ENCODE measurements around the gene SEC61A1.

Gene SEC61A1

DNA sequence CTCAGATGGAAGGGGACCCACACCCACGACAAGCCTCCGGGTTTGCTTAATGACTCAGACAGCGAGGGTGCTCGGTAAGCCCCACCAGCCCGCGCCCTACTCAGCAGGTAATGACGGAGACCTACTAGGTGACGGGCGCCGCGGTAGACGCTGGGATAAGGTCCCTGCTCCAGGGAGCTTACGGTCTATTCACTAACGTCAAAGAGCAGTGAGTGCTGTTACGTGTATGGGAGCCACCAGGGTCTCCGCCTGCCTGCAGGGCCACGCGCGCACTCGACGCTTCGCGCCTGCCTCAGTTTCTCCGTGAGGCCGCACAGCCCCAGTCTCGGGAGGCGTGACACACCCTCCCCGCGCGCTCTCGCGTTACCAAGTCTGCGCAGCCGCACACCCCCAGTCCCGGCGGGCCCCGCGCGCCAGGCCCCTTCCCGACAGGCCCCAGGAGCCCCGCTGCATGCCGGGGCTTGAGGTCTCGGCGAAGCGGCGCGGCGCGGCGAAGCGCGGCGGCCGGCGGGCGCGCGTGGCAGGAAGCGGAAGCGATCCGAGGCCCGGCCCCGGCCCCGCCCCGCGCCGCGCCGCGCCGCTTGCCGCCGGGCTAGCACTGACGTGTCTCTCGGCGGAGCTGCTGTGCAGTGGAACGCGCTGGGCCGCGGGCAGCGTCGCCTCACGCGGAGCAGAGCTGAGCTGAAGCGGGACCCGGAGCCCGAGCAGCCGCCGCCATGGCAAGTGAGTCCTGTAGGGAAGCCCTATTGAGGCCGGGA, at the start of gene SEC61A1:
Gene SEC61A1, plus strand, starts transcription at position 601 of the 758 bp plus-strand sequence. Its CDS starts 116 bp downstream, at position 717.
- peak; percentile 100 for DNase-seq (ENCODE audit: low spot score)

DNA sequence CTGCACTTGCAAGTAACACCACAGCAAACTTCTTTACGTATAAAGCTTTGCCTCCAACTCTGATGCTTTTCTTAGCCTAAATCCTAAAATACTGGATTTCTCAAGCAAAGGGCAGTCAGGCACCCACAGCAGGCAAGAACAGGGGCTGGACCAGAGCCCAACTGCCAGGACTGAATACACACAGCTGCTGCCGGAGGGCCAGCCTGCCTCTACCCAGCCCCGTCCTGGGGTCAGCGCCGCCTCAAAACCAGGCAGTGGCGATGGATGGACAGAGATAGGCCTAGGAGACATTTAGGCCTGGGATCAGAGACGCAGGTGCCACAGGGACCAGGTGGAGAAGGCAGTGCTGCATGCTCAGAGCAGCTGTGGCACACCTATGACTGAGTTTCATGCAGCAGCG, 47.6 kb upstream of the SEC61A1 start:
- DNase-seq (ENCODE audit: low spot score), result no peak

DNA sequence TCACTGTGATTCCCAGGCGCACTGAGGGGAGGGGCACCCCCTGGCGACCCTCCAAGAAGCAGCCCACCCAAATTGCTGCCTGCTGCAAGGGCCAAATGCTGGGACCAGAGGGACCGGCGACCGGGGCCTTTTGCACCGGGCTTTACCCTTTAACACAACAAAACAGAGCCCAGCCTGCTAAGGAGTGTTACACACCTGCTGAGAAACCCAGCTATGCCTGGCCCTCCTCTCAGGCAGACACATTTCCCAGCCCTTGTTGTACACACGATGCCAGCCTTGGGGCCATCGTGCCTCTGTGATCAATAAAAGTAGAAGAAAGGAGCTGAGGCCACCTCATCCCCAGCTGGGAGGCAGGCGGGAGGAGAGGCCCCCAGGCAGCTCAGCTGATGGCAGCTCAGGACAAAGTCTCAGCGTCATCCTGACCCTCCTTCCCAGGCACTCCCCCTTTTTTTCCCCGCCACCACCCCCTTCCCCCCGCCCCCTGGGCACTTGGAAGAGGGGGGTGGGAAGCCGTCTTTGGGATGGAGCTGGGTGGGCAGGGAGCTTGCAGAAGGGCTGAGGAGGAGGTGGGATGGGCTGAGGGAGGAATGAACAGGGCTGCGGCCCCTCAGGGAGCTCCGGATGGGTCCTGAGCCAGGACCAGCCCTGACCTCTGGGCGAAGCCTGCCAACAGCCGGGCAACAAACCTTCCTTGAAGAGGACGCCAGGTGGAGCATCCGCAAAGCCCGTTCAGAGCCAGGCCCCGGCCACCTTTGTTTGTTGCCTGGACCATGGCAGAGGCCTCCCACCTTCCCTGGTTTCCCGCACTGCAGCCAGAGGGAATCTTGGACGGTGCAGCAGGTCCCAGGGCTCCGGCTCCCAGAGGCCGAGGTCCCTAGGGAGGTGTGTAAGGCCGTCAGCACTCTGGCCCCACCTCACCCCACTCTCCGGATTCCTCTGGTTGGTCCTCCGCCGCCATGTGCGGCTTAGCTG, 45.9 kb upstream of the SEC61A1 start:
- DNase-seq (ENCODE audit: low spot score), result peak; percentile 7

DNA sequence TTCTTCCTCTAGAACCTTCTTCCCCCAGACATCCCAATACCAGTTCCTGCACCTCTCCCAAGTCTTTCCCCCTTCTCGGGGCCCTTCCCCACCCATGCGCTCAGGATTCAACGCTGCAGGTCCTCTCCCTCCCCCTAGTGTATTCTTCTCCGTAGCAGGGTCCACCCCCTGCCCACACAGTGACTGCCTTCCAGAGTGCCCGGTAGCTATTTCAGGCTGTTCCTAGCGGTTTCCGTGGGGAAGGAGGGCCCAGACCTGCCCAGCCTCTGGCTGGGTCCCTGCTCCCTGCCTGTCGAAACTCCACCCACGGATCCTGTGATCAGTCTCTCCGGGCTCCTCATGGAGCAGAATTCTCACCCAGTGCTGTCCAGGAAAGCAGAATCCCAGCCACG, 45.2 kb upstream of the SEC61A1 start:
- DNase-seq (ENCODE audit: low spot score), result peak; percentile 8

DNA sequence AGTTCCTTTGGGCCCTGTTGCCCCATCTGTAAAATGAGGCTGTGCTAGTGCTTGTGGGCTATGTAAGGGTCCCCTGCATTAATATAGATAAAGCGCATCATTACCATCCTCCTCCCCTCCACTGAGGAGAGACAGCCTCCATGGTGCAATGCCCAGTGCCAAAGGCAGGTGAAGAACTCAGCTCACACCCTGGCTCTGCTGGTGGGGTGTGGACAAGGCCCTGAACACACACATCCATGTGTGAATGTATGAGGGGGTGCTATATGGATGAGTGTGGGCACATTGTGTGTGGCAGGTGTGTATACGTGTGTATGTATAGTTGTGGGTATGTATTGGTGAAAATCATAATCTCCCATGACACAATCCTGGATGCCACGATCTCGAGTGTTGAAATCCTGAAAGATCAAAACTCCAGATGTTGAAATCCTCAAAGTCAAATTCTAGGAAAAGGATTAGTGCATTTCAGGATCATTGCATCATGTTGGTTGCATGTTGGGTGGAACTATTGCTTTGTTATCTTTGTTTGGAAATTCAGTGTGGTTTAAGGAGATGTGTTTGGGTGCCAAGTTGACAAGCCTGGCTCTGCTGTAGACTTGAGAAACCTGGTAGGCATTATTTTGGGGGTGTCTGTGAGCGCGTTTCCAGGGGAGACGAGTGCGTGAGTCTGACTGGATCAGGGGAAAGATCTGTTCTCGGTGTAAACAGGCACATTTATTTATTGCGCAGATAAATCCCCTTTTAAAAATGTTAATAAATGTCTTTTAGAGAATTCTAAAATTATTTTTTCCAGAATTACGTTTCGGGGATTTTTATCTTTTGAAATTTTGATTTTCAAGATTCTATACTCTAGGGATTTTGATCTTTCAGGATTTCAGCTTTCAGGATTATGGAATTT, 42.0 kb upstream of the SEC61A1 start:
- DNase-seq (ENCODE audit: low spot score), result peak; percentile 73

DNA sequence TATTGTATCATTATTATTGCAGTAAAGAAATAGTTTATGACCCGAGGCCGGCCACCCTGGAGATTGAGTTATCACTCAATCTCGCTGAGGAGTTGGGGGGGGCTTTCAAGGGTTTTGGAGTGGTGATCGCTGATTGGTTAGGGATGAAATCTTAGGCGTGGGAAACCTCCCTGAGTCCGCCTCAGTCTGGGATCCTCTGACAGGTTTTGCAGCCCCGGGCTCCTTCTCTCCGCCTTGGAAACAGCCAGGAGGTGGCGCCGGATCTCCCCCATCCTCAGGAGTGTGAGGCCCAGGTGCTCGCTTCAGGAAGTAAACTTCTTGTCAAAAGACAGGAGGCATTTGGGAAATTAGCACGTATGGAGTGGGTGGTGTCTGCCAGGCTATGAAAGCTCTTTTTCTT, 41.1 kb upstream of the SEC61A1 start:
- peak; percentile 35 for DNase-seq (ENCODE audit: low spot score)

DNA sequence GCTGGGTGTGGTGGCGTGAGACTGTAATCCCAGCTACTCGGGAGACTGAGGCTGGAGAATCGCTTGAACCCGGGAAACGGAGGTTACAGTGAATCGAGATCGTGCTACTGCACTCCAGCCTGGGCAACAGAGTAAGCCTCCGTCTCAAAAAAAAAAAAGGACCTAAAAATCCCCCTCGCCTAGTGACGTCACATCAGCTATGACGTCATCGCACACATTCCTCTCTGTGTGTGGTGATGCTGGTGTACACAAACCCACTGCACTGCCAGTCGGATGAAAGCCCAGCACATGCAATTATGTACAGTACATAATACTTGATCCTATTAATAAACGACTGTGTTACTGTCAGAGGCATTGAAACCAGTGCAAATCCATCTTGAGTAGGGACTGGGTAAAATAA, 40.2 kb upstream of the SEC61A1 start:
- DNase-seq (ENCODE audit: low spot score), result no peak

DNA sequence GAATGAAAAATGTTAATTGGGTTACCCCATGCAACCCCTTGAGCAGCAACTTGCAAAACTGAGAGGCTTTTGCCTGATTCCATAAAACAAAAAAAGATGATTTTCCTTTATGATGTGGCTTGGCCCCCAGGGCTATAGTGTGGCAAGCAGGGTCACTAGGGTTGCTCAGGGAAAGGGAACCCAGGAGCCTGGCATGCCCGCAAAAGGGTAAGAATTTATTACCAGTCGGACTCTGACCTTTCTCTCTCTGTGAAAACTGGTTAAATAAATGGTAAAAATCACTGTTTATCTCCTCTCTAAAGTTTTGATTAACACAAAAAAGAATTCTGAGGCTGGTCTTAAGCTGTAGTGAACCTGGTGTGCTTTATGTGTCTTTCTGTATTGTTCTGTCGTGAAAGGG, 37.7 kb upstream of the SEC61A1 start:
- DNase-seq (ENCODE audit: low spot score), result no peak

DNA sequence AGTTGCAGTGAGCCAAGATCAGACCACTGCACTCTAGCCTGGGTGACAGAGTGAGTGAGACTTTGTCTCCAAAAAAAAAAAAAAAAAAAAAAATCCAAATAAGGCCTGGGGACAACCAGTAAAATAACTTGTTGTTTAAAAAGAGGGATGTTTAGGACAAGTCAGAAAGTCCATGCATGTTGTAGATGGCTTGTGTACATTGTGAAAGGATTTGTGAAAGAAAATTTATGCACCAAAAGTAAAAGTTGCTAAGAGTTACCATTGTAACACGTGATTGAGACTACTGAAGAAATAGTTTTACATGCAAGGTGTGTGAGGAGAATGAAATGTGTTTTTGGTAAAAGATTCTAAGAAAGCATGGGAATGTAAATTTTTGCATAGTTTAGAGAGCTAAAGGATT, 35.7 kb upstream of the SEC61A1 start:
- DNase-seq (ENCODE audit: low spot score), result no peak

DNA sequence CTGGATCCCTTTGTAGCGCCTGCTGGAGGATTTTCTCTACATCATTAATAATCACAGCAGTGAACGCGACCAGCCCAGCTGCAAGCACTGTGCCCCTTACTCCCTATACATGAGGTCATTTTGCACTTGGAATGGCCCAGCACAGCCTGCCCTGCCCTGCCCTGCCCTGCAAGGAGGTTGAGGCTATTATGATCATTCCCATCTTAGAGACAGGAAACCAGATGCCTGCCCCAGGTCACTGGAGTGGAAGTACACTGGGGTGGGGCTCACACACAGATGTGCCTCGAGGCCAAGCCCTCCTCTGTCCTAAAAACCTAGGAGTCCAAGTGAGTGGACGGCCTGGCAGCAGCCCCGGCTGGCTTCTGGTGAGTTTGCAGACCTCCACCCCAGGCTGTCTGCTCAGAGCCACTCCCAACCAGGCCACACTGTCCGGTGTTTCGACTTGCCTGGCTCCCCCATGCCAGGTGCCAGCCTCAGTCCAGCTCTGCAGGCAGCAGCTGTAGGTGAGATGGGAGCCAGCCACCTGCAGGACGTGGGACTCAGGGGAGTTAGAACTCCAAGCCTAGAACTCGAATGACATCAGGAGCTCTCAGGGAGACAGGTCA, 30.4 kb upstream of the SEC61A1 start:
- DNase-seq (ENCODE audit: low spot score), result no peak

DNA sequence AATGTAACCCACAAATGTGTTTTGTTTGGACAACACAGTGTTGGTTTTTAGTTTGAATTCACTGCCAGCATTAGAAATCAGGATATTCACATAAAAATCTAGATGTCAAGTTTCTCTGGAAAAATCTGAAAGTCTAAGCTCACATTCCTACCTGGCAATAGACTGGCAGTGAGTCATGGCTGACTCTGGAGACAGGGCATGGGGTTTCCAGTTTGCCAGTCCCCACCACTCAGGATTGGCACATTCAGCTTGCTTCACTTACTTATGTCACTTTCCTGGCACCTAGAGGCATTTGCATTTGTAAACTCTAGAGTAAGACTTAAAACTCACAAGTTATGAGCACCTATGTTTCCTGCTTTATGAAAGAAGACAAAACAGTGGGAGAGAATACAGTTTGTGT, 19.1 kb upstream of the SEC61A1 start:
- no peak for DNase-seq (ENCODE audit: low spot score)

DNA sequence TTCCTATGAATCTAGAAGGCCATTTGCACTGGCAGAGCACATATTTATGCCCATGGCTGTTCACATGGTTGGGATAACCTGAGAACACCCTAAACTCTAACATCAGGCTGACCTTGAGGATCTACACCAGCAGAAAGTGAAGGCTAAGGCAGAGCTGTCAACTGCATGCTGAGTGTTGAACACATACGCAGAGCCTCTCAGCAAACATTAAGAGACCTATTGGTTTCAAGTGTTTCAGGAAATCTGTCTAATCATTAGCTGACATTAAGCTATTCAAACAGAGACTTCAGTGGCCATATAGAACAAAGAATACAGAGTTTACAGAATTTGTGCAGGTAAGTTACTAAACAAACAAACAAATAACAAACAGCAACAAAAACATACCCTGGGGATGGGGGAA, 16.1 kb upstream of the SEC61A1 start:
- DNase-seq (ENCODE audit: low spot score), result no peak

DNA sequence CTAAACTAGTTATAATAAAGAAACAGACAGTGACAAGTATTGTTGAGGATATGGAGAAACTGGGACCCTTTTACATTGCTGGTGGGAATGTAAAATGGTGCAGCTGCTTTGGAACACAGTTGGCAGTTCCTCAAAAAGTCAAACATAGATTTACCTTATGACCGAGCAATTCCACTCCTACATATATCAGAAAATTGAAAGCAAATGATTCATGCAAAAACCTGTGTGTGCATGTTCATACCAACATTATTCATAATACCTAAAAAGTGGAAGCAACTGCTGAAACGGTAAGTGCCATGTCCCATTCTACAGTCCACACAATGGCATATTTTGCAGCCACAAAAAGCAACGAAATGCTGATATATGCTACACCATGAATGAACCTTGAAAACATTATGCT, 12.2 kb upstream of the SEC61A1 start:
- no peak for DNase-seq (ENCODE audit: low spot score)

DNA sequence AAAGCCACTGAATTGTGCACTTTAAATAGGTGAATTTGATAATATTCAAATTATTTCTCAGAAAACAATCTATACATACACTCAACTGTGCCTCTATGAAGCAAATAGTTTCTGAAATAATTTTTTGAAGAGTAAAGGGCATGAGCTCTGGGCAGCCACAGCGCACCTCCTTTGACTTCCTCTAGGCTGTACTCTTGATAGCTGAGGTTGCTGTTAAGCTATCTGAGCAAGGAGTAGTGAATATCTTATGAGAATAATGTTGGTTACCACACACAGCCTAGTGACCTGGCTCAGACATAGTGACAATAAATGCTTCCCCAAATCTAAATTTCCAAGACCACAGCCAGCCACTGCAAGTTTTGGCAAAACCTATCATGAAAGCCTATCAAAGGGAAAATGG, 11.6 kb upstream of the SEC61A1 start:
- no peak for DNase-seq (ENCODE audit: low spot score)

DNA sequence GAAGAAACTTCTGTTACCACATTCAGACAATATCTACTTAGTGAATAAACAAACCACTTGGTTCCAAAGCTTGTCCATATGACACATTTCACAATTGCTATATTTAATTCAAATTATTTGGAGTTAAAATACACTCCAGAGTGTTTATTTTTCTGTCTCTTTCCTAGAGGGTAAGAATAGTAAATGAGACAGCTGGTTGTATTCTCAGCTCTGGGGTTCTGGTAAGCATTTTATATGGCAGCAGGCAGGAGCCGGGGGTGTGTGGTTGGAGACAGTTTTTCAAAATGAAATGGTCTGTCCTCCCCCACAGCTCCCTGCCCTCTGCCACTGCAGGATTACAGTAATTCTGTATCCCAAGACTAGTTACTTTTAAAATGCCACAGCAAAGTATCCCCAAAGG, 10.9 kb upstream of the SEC61A1 start:
- DNase-seq (ENCODE audit: low spot score), result no peak

DNA sequence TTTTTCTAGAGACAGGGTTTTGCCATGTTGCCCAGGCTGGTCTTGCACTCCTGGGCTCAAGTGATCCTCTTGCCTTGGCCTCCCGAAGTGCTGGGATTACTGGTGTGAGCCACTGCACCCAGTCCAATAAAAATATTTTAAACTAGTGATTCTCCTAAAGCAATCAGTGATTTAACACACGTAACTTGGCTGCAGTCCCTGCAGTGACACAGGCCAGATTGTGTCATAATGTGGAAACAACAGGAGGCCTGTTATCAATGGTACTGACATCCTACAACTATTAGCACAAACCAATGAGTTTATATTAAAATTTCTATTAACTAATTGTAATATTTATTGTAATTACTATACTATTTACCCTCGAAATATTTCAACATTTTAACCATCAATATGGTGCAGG, 1.6 kb upstream of the SEC61A1 start:
- DNase-seq (ENCODE audit: low spot score), result no peak

DNA sequence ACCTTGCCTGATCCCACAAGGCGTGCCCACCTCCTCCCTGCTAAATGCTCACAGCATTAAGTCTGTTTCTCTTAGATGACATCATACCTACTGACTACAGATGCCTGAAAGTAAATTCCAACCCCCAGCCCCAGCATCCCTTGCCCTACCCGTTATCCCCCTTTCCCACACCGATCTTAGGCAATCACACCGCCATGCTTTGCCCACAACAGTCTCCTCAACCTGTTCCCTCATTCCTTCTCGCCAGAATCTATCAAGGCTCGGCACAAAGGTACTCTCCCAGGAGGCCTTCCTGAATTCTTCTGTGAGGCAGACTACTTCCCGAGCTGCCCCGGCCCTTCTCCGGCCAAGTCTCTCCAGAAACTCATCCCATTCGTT, 789 bp upstream of the SEC61A1 start:
- no peak for DNase-seq (ENCODE audit: low spot score)

DNA sequence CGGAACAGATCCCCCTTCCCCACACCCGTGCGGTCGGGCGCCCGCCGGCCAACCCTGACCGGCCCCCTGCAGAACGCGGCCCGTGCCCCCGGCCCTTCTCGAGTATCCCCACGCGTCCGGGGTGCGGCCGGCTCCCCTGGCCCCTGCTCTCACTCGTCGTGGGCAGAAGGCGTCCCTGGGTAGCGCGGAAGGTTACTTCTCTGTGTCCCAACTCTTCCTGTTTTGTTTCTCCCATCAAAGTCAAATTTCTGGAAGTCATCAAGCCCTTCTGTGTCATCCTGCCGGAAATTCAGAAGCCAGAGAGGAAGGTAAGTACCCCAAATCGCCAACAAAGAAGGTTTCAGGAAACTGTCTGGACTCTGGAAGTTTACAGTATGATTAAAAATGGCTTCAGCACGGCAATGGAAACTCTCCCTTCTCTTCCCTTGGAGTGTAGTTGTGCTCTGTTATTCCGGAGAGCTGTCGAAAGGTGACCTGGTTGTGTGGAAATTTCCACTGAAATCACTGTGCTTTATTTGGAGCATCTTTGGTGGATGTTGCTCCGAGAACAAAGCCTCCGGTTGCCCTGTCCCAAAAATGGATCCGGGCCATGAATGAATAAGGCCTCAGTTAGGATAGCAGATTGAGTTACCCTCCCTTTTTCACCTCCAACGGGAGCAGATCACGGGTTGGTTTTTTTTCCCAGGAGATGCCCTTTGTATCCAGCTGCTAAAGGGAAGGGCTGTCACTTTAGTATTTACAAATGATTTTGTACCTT, 536 bp downstream of the SEC61A1 start:
- DNase-seq (ENCODE audit: low spot score), result peak; percentile 26

DNA sequence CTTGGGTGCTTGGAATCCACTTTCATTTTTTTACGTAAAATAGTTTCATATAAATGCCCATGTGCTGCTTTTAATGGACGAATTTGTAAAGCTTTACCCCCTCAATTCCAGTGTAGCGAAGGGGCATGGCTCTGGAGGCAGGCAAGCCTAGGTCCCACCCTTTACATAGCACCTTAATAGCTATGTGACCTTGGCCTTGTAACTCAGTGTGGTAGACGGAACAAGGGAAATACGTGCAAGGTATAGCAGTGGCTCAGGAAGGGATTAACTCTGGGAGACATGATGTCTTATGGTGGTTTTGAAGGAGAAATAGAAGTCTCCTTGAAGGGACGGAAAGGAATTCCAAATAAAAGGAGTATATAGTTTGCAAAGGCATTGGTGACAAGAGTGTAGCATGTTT, 1.4 kb downstream of the SEC61A1 start:
- no peak for DNase-seq (ENCODE audit: low spot score)

DNA sequence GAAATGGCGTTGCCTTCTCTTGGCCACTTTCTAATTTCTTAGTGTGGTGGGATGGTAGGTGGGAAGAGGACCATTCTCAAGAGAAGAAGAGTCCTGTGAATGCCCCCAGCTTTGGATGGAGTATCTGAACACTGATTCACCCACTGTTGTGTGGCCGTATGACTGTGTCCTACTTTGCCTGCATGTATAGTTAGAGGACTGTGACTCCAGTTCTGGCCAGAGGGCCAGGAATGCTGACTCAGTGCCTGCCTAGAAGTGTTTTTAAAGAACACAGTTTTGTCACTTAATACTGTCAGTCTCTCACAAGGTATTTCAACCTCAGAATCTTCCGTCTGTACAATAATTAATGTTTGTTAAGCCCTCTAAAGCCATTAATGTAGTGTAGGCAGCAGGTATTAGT, 2.1 kb downstream of the SEC61A1 start:
- DNase-seq (ENCODE audit: low spot score), result peak; percentile 56

DNA sequence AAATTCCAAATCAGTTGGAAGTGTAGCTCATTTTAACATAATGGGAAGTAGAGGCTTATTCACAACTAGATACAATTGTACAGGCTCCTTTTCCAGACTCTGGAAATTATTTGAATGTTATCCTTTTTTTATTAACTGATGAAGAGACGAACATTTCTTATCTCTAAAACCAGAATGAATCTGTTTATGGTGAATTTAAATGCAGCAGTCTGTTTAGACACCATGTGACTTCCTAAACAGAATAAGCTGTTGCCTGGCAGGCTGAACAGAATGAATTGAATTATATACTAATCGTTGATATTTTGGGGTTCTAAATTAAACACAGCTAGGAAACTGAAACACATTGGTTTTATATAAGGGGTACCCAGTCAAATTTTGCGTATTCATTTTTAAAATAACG, 4.0 kb downstream of the SEC61A1 start:
- DNase-seq (ENCODE audit: low spot score), result no peak
